ENCODE measurements around the gene SPEG.

SPEG gene

DNA sequence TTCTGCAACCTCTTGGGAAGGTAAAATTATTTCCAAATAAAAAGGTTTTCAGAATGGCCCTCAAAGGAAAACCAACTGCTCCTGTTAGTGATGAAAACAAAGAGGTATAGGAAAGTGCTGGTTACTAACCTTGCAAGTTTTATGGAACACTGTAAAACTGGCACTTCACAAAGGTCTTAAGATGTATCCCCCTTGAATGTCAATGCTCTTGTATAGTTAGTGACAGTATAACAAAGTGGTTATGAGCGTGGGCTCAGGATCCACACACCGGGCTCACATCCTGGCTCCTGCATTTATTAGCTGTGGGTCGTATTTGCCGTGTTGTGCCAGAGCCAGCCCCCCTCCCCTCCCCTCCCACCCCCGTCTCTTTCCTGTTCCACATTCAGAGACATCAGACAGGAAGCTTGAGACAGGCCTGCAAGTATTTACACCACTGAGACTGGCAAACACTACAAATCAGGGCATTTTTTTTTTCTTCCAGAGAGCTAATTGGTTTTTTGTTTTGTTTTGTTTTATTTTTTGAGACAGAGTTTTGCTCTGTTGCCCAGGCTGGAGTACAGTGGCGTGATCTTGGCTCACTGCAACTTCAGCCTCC lies 37.7 kb upstream of the SPEG start:
- no peaks in the 10 kb centered on the region for H3K27me3 ChIP-seq (ENCODE audit: control insufficient read depth, insufficient read depth, low read length)
- H3K4me3 ChIP-seq (ENCODE audit: low read length): no peak overlapping the region
- no peak overlapping the region for H3K27ac ChIP-seq (ENCODE audit: low read length)
- no peaks in the 10 kb centered on the region for H3K4me1 ChIP-seq (ENCODE audit: control insufficient read depth, low read depth, low read length)
- no peaks in the 10 kb centered on the region for H3K36me3 ChIP-seq (ENCODE audit: control insufficient read depth, low read depth, low read length)
- H3K9ac ChIP-seq (ENCODE audit: low read length): no peak overlapping the region
- H3K9me3 ChIP-seq (ENCODE audit: control insufficient read depth, low read depth, low read length): no peaks in the 10 kb centered on the region

GRCh38 chr2:219398721-219399363 lies 35.8 kb upstream of the SPEG start:
- Histone ChIP-seq H3K27me3 (ENCODE audit: control insufficient read depth, insufficient read depth, low read length) (peaks cover 3% of the 10 kb centered on the region), H3K4me3 (ENCODE audit: low read length) (no peak overlapping the region), H3K36me3 (ENCODE audit: control insufficient read depth, low read depth, low read length) (no peaks in the 10 kb centered on the region), H3K9me3 (ENCODE audit: control insufficient read depth, low read depth, low read length) (no peaks in the 10 kb centered on the region), H3K27ac (ENCODE audit: low read length) (no peak overlapping the region), H3K9ac (ENCODE audit: low read length) (no peak overlapping the region), H3K4me1 (ENCODE audit: control insufficient read depth, low read depth, low read length) (peaks cover 8% of the 10 kb centered on the region)

- Histone ChIP-seq H3K9me3 (ENCODE audit: control insufficient read depth, low read depth, low read length) (no peaks in the 10 kb centered on the region), H3K4me1 (ENCODE audit: control insufficient read depth, low read depth, low read length) (peaks cover 12% of the 10 kb centered on the region), H3K36me3 (ENCODE audit: control insufficient read depth, low read depth, low read length) (no peaks in the 10 kb centered on the region), H3K27ac (ENCODE audit: low read length) (no peak overlapping the region), H3K9ac (ENCODE audit: low read length) (no peak overlapping the region), H3K4me3 (ENCODE audit: low read length) (no peak overlapping the region), H3K27me3 (ENCODE audit: control insufficient read depth, insufficient read depth, low read length) (peaks cover 3% of the 10 kb centered on the region)
Measured at GRCh38 chr2:219399716-219400478, 34.7 kb upstream of the SPEG start.

GRCh38 chr2:219400562-219400961 lies 34.1 kb upstream of the SPEG start:
- Histone ChIP-seq H3K36me3 (ENCODE audit: control insufficient read depth, low read depth, low read length) (no peaks in the 10 kb centered on the region), H3K4me3 (ENCODE audit: low read length) (no peak overlapping the region), H3K27me3 (ENCODE audit: control insufficient read depth, insufficient read depth, low read length) (peaks cover 3% of the 10 kb centered on the region), H3K9ac (ENCODE audit: low read length) (no peak overlapping the region), H3K4me1 (ENCODE audit: control insufficient read depth, low read depth, low read length) (peaks cover 13% of the 10 kb centered on the region), H3K27ac (ENCODE audit: low read length) (no peak overlapping the region), H3K9me3 (ENCODE audit: control insufficient read depth, low read depth, low read length) (no peaks in the 10 kb centered on the region)

- Histone ChIP-seq H3K4me3 (ENCODE audit: low read length) (no peak overlapping the region), H3K27ac (ENCODE audit: low read length) (no peak overlapping the region), H3K9ac (ENCODE audit: low read length) (no peak overlapping the region), H3K27me3 (ENCODE audit: control insufficient read depth, insufficient read depth, low read length) (peaks cover 3% of the 10 kb centered on the region), H3K9me3 (ENCODE audit: control insufficient read depth, low read depth, low read length) (no peaks in the 10 kb centered on the region), H3K4me1 (ENCODE audit: control insufficient read depth, low read depth, low read length) (peaks cover 13% of the 10 kb centered on the region), H3K36me3 (ENCODE audit: control insufficient read depth, low read depth, low read length) (no peaks in the 10 kb centered on the region)
Measured at GRCh38 chr2:219401606-219402005, 33.0 kb upstream of the SPEG start.

DNA sequence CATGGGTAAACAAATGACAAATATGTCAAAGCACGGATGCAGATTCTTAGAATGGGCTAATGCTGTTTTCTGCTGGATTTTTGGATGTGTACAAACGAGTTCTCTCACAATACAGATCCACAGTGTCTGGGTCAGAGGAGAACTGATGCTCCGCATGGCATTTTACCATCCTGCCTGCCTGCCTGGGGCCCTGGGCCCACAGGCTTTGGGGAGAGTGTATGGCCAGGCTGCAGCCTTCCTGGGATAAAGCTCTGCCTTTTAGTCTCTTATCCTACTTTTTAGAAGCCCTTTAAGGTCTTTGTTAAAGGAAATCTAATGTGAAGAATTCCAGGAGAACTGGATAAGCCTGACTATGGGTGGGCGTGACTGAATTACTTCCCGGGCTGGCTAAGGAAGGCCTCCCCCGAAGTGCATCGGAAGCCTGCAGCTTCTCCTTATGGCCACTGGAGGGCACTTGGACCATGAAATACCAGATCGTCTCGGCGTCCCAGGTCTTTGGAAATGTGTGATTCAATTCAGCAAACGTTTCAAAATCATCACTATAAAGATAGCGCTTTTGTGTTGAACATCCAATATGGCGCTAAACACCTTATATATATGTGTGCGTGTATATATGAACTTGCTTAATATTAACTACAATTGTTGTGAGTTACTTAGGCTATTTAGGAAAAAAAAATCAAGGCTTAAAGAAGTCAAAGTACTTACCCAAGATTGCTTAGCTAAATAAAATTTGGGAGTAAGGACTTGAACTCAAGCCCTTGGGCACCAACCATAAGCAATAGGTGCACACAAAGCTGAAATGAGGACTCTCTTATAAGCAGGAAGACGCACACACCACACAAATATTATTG lies 31.8 kb upstream of the SPEG start:
- Histone ChIP-seq H3K4me3 (ENCODE audit: low read length) (no peak overlapping the region), H3K27ac (ENCODE audit: low read length) (no peak overlapping the region), H3K9me3 (ENCODE audit: control insufficient read depth, low read depth, low read length) (no peaks in the 10 kb centered on the region), H3K9ac (ENCODE audit: low read length) (no peak overlapping the region), H3K36me3 (ENCODE audit: control insufficient read depth, low read depth, low read length) (no peaks in the 10 kb centered on the region), H3K4me1 (ENCODE audit: control insufficient read depth, low read depth, low read length) (peaks cover 13% of the 10 kb centered on the region), H3K27me3 (ENCODE audit: control insufficient read depth, insufficient read depth, low read length) (peaks cover 3% of the 10 kb centered on the region)

- Histone ChIP-seq H3K4me3 (ENCODE audit: low read length) (no peak overlapping the region), H3K27me3 (ENCODE audit: control insufficient read depth, insufficient read depth, low read length) (peaks cover 3% of the 10 kb centered on the region), H3K4me1 (ENCODE audit: control insufficient read depth, low read depth, low read length) (peaks cover 13% of the 10 kb centered on the region), H3K9me3 (ENCODE audit: control insufficient read depth, low read depth, low read length) (no peaks in the 10 kb centered on the region), H3K27ac (ENCODE audit: low read length) (no peak overlapping the region), H3K9ac (ENCODE audit: low read length) (no peak overlapping the region), H3K36me3 (ENCODE audit: control insufficient read depth, low read depth, low read length) (no peaks in the 10 kb centered on the region)
Measured at GRCh38 chr2:219403861-219404260, 30.8 kb upstream of the SPEG start.

DNA sequence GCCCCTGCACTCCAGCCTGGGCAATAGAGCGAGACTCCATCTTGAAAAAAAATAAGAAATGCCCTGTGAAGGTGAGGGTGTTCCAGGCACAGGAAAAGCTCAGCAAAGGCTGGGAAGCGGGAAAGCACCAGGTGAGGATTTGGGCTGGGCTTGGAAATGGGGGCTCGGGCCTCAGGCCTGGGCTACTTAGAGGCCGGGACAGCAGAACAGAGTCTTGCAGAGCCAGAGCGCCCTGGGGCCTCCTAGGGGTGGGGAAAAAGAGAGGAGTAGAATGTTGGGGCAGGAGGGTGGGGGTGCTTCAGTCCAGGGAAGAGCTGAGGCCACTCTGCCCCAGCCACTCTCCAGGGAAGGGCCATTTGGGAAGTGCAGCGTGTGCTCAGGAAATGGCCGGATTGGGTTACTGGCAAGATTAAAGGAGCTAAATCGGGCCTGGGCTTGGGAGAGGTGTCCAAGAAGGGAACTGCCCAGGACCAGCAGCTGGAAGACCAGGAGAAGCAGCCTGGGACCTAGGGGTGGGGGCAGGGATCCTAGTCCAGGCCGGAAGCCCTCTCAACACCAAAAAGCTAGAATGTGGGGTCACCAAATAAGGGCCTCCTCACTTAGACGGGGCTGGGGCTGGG lies 30.2 kb upstream of the SPEG start:
- Histone ChIP-seq H3K36me3 (ENCODE audit: control insufficient read depth, low read depth, low read length) (no peaks in the 10 kb centered on the region), H3K9me3 (ENCODE audit: control insufficient read depth, low read depth, low read length) (no peaks in the 10 kb centered on the region), H3K4me3 (ENCODE audit: low read length) (no peak overlapping the region), H3K27ac (ENCODE audit: low read length) (no peak overlapping the region), H3K27me3 (ENCODE audit: control insufficient read depth, insufficient read depth, low read length) (peaks cover 3% of the 10 kb centered on the region), H3K4me1 (ENCODE audit: control insufficient read depth, low read depth, low read length) (peaks cover 13% of the 10 kb centered on the region), H3K9ac (ENCODE audit: low read length) (no peak overlapping the region)

GRCh38 chr2:219404954-219405353 lies 29.7 kb upstream of the SPEG start:
- H3K4me1 ChIP-seq (ENCODE audit: control insufficient read depth, low read depth, low read length): peaks cover 13% of the 10 kb centered on the region
- no peaks in the 10 kb centered on the region for H3K36me3 ChIP-seq (ENCODE audit: control insufficient read depth, low read depth, low read length)
- H3K9me3 ChIP-seq (ENCODE audit: control insufficient read depth, low read depth, low read length): no peaks in the 10 kb centered on the region
- no peak overlapping the region for H3K4me3 ChIP-seq (ENCODE audit: low read length)
- H3K9ac ChIP-seq (ENCODE audit: low read length): no peak overlapping the region
- H3K27me3 ChIP-seq (ENCODE audit: control insufficient read depth, insufficient read depth, low read length): peaks cover 3% of the 10 kb centered on the region
- H3K27ac ChIP-seq (ENCODE audit: low read length): no peak overlapping the region

- Histone ChIP-seq H3K27me3 (ENCODE audit: control insufficient read depth, insufficient read depth, low read length) (peaks cover 3% of the 10 kb centered on the region), H3K27ac (ENCODE audit: low read length) (no peak overlapping the region), H3K36me3 (ENCODE audit: control insufficient read depth, low read depth, low read length) (no peaks in the 10 kb centered on the region), H3K4me3 (ENCODE audit: low read length) (no peak overlapping the region), H3K4me1 (ENCODE audit: control insufficient read depth, low read depth, low read length) (peaks cover 13% of the 10 kb centered on the region), H3K9ac (ENCODE audit: low read length) (no peak overlapping the region), H3K9me3 (ENCODE audit: control insufficient read depth, low read depth, low read length) (no peaks in the 10 kb centered on the region)
Measured at GRCh38 chr2:219405451-219405850, 29.2 kb upstream of the SPEG start.

Data from iPS-18a (cell line).